HG02623 (cell line): ENCODE measurements around the gene PCSK2.

Experiments
- ATAC-seq: cut with Tn5 transposase; IDR thresholded peaks from one replicate; pipeline ENCODE4 v1.9.1; 2021; ENCODE audit warnings: moderate library complexity; ENCODE audit not compliant: unreplicated experiment

Gene PCSK2

DNA sequence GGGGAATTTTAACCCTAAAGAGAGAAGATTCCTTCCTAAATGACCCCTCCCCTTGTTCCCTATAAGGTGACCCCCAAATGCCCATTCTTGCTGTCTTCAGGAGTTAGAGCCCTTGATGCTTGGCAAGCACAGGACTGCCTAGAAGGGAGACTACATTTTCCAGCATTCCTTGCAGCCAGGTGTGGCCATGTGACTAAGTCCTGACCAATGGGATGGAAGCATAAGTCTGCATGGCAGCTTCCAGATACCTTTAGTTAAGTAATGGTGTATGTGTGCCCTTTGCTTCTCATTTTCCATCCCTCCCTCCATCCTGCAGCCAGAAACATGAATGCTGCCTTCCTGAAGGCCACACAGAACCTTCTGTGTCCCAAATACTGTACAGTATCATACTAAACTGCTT is 298.8 kb downstream of the PCSK2 start:
- no peak for ATAC-seq

DNA sequence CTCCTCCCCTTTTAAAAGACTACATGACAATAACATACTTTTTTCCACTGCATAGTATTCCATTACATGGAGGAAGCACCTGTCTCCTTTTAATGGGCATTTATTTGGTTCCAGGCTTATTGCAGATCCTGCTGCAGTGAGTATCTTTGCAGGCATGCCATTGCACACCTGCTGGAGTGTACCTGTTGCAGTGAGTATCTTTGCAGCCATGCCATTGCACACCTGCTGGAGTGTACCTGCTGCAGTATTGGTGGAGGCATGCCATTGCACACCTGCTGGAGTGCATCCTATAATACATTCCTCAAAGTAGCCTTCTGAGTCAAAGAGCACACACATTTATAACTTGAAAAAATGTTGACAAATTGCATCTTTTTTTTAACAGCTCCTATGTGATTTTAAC is 302.7 kb downstream of the PCSK2 start:
- ATAC-seq = no peak

DNA sequence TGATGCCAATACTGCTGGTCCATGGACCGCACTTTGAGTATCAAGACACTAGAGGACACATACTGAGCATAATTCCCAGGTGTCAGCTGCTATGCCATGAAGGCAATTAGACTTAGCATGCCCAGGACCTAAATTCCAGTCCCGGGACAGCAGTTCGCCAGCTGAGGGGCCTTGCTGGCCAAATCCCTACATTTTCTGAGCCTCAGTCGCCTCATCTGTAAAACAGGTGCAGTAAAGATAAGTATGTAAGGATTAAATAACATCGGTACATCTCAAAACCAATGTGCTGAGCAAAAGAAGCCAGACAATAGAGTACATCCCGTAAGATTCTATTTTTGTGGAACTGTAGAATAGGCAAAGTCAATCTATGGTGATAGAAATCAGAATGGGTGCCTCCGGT is 303.3 kb downstream of the PCSK2 start:
- ATAC-seq = no peak

DNA sequence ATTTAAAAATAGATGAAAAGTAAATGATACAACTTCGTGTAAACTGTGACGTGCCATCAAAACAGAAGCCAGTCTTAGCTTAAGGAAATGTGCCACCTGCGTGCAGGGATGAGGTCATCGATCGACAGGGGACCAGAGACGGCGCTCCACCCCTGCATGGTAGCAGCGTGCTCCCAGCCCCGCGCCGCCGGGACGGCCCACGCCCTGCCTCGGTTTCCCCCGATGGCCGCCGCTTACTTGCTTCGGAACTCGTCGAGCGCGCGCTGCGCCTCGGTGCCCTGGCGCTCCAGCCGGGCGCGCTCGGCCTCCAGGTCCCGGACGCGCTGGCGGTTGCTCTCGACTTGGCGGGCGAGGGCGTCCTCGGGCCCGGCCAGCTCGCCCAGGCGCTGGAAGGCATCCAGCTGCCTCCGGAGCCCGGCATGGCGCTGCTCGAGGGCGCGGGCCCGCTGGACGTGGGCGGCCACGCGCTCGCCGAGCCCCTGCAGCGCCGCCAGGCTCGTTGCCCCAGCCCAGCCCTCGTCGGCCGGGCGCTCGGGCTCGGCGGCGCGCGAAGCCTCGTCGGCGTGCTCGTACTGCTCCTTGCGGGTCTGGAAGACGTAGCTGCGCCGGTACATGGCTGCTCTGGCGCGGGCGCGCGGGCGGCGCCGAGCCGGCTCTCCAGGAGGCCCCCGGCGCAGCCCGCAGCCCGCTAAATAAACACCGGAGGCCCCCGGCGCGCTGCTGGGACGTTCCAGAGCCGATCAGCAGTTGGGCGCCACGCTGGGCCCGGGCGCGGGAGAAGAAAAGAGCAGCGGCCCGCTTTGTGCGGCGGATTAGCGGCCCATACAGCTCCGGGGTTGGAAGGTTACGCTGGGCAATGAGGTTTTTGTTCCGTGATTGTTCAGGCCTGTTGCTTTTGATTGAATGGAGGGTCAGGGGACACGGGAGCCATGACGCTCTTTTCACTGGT is 304.1 kb downstream of the PCSK2 start, which contains the start of gene BFSP1:
Gene BFSP1 (minus strand): TSS at position 664 of the 949 bp plus-strand sequence. CDS start 50 bp downstream, at position 614.
- ATAC-seq = no peak

DNA sequence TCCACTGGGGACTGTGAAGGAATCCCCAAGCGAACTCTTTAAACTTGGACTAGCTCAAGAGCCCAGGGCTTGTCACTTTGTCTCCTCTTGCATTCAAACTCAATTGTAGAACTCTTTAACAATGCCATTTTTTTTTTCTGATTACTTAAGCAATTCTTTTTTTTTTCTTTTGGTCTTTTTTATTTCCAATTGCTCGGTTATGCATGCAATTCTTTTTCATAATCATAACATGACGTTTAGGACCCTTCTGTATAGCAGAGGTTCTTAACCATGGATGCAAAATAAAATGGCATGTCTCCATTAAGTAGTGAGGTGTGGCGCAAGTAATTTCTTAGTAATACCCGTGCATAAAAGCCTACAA is 304.8 kb downstream of the PCSK2 start:
- no peak for ATAC-seq

DNA sequence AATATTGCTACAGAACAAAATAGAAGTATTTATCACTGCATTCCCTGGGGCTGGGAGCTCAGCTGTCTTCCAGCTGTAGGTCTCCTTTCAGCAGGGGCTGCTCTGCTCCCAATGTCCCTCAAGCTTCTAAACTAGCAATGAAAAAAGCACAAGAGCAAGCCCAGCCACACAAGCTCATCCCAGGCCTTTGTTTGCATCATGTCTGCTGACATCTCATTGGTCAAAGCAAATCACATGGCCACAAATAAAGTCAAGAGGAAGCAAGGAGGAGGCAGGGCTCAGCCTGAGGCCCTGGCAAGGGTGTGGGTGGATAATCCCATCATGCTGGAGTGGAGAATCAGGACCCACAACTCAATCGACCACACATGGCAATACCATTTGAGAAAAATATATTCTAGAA is 306.6 kb downstream of the PCSK2 start:
- ATAC-seq = no peak

DNA sequence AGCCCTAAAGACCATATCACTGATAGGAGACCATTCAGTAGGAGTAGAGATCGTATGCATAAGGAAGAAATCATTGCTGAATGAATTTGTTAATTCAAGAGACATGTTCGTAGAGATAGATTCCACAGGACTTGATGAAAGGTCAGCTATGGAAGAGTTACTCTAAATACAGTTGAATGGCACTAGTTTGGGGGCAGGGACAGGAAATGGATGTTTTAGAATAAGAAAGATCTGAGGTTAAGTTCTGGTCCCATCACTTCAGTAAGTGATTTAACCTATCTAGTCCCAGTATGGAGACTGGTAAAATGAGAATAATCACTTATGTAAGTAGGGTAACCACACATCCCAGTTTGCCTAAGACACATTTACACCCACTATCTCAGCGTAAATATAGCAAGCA is 307.2 kb downstream of the PCSK2 start:
- ATAC-seq = no peak
